ENCODE results near the gene MRPS18A.

The MRPS18A gene

GRCh38 chr6:43716099-43716498 lies 28.5 kb upstream of the MRPS18A start:
- no peaks in the 10 kb centered on the region for H3K36me3 ChIP-seq (ENCODE audit: control insufficient read depth, insufficient read depth, low read length)
- H3K4me3 ChIP-seq (ENCODE audit: low read depth, low read length): no peak overlapping the region
- no peaks in the 10 kb centered on the region for H3K9me3 ChIP-seq (ENCODE audit: control insufficient read depth, insufficient read depth, low read length)
- H3K9ac ChIP-seq (ENCODE audit: low read depth, low read length): no peak overlapping the region
- peaks cover 5% of the 10 kb centered on the region; the same call in 1 of the 2 replicates for H3K4me1 ChIP-seq (ENCODE audit: control insufficient read depth, insufficient read depth, low read length)
- no peaks in the 10 kb centered on the region for H3K27me3 ChIP-seq (ENCODE audit: control insufficient read depth, insufficient read depth, low read length)
- no peak overlapping the region for H3K27ac ChIP-seq (ENCODE audit: low read depth, low read length)

- H3K27ac ChIP-seq (ENCODE audit: low read depth, low read length): no peak overlapping the region
- H3K27me3 ChIP-seq (ENCODE audit: control insufficient read depth, insufficient read depth, low read length): no peaks in the 10 kb centered on the region
- H3K9me3 ChIP-seq (ENCODE audit: control insufficient read depth, insufficient read depth, low read length): no peaks in the 10 kb centered on the region
- H3K9ac ChIP-seq (ENCODE audit: low read depth, low read length): no peak overlapping the region
- H3K4me3 ChIP-seq (ENCODE audit: low read depth, low read length): no peak overlapping the region
- H3K4me1 ChIP-seq (ENCODE audit: control insufficient read depth, insufficient read depth, low read length): peaks cover 5% of the 10 kb centered on the region; the same call in 1 of the 2 replicates
- no peaks in the 10 kb centered on the region for H3K36me3 ChIP-seq (ENCODE audit: control insufficient read depth, insufficient read depth, low read length)
Measured at GRCh38 chr6:43715056-43715788, 27.6 kb upstream of the MRPS18A start.

- peak overlapping the region; percentile 14 for H3K27ac ChIP-seq (ENCODE audit: low read depth, low read length)
- no peaks in the 10 kb centered on the region for H3K36me3 ChIP-seq (ENCODE audit: control insufficient read depth, insufficient read depth, low read length)
- no peaks in the 10 kb centered on the region for H3K27me3 ChIP-seq (ENCODE audit: control insufficient read depth, insufficient read depth, low read length)
- H3K9me3 ChIP-seq (ENCODE audit: control insufficient read depth, insufficient read depth, low read length): no peaks in the 10 kb centered on the region
- H3K4me3 ChIP-seq (ENCODE audit: low read depth, low read length): no peak overlapping the region
- peaks cover 9% of the 10 kb centered on the region for H3K4me1 ChIP-seq (ENCODE audit: control insufficient read depth, insufficient read depth, low read length)
- H3K9ac ChIP-seq (ENCODE audit: low read depth, low read length): no peak overlapping the region
Measured at GRCh38 chr6:43714311-43715055, 26.9 kb upstream of the MRPS18A start.

GRCh38 chr6:43713643-43714310 lies 26.2 kb upstream of the MRPS18A start:
- no peaks in the 10 kb centered on the region for H3K36me3 ChIP-seq (ENCODE audit: control insufficient read depth, insufficient read depth, low read length)
- no peaks in the 10 kb centered on the region for H3K9me3 ChIP-seq (ENCODE audit: control insufficient read depth, insufficient read depth, low read length)
- peaks cover 10% of the 10 kb centered on the region for H3K4me1 ChIP-seq (ENCODE audit: control insufficient read depth, insufficient read depth, low read length)
- no peaks in the 10 kb centered on the region for H3K27me3 ChIP-seq (ENCODE audit: control insufficient read depth, insufficient read depth, low read length)
- H3K4me3 ChIP-seq (ENCODE audit: low read depth, low read length): no peak overlapping the region
- no peak overlapping the region for H3K9ac ChIP-seq (ENCODE audit: low read depth, low read length)
- peak overlapping the region; percentile 14 for H3K27ac ChIP-seq (ENCODE audit: low read depth, low read length)

GRCh38 chr6:43712579-43712978 lies 25.0 kb upstream of the MRPS18A start:
- no peaks in the 10 kb centered on the region for H3K36me3 ChIP-seq (ENCODE audit: control insufficient read depth, insufficient read depth, low read length)
- peaks cover 13% of the 10 kb centered on the region for H3K4me1 ChIP-seq (ENCODE audit: control insufficient read depth, insufficient read depth, low read length)
- no peaks in the 10 kb centered on the region for H3K27me3 ChIP-seq (ENCODE audit: control insufficient read depth, insufficient read depth, low read length)
- H3K27ac ChIP-seq (ENCODE audit: low read depth, low read length): no peak overlapping the region
- H3K9ac ChIP-seq (ENCODE audit: low read depth, low read length): no peak overlapping the region
- no peak overlapping the region for H3K4me3 ChIP-seq (ENCODE audit: low read depth, low read length)
- H3K9me3 ChIP-seq (ENCODE audit: control insufficient read depth, insufficient read depth, low read length): no peaks in the 10 kb centered on the region

GRCh38 chr6:43710576-43710975 lies 23.0 kb upstream of the MRPS18A start:
- Histone ChIP-seq H3K9me3 (ENCODE audit: control insufficient read depth, insufficient read depth, low read length) (no peaks in the 10 kb centered on the region), H3K9ac (ENCODE audit: low read depth, low read length) (no peak overlapping the region), H3K36me3 (ENCODE audit: control insufficient read depth, insufficient read depth, low read length) (no peaks in the 10 kb centered on the region), H3K4me1 (ENCODE audit: control insufficient read depth, insufficient read depth, low read length) (peaks cover 31% of the 10 kb centered on the region), H3K4me3 (ENCODE audit: low read depth, low read length) (no peak overlapping the region), H3K27me3 (ENCODE audit: control insufficient read depth, insufficient read depth, low read length) (no peaks in the 10 kb centered on the region), H3K27ac (ENCODE audit: low read depth, low read length) (no peak overlapping the region)

- Histone ChIP-seq H3K4me3 (ENCODE audit: low read depth, low read length) (no peak overlapping the region), H3K9ac (ENCODE audit: low read depth, low read length) (no peak overlapping the region)
Measured at GRCh38 chr6:43709654-43710303, 22.2 kb upstream of the MRPS18A start.

GRCh38 chr6:43708860-43709653 lies 21.5 kb upstream of the MRPS18A start:
- no peaks in the 10 kb centered on the region for H3K9me3 ChIP-seq (ENCODE audit: control insufficient read depth, insufficient read depth, low read length)
- H3K4me1 ChIP-seq (ENCODE audit: control insufficient read depth, insufficient read depth, low read length): peaks cover 34% of the 10 kb centered on the region
- no peak overlapping the region for H3K9ac ChIP-seq (ENCODE audit: low read depth, low read length)
- no peaks in the 10 kb centered on the region for H3K36me3 ChIP-seq (ENCODE audit: control insufficient read depth, insufficient read depth, low read length)
- H3K27ac ChIP-seq (ENCODE audit: low read depth, low read length): no peak overlapping the region
- H3K27me3 ChIP-seq (ENCODE audit: control insufficient read depth, insufficient read depth, low read length): no peaks in the 10 kb centered on the region
- no peak overlapping the region for H3K4me3 ChIP-seq (ENCODE audit: low read depth, low read length)

More at GRCh38 chr6:43709654-43710303, 22.2 kb upstream of the MRPS18A start:
- H3K27ac ChIP-seq (ENCODE audit: low read depth, low read length): no peak overlapping the region
- H3K36me3 ChIP-seq (ENCODE audit: control insufficient read depth, insufficient read depth, low read length): no peaks in the 10 kb centered on the region
- peaks cover 38% of the 10 kb centered on the region for H3K4me1 ChIP-seq (ENCODE audit: control insufficient read depth, insufficient read depth, low read length)
- no peaks in the 10 kb centered on the region for H3K9me3 ChIP-seq (ENCODE audit: control insufficient read depth, insufficient read depth, low read length)
- H3K27me3 ChIP-seq (ENCODE audit: control insufficient read depth, insufficient read depth, low read length): no peaks in the 10 kb centered on the region

- H3K4me3 ChIP-seq (ENCODE audit: low read depth, low read length): no peak overlapping the region
- peaks cover 41% of the 10 kb centered on the region for H3K4me1 ChIP-seq (ENCODE audit: control insufficient read depth, insufficient read depth, low read length)
- H3K27me3 ChIP-seq (ENCODE audit: control insufficient read depth, insufficient read depth, low read length): no peaks in the 10 kb centered on the region
- peak overlapping the region; percentile 12 for H3K27ac ChIP-seq (ENCODE audit: low read depth, low read length)
- H3K9ac ChIP-seq (ENCODE audit: low read depth, low read length): no peak overlapping the region
- no peaks in the 10 kb centered on the region for H3K9me3 ChIP-seq (ENCODE audit: control insufficient read depth, insufficient read depth, low read length)
- H3K36me3 ChIP-seq (ENCODE audit: control insufficient read depth, insufficient read depth, low read length): no peaks in the 10 kb centered on the region
Measured at GRCh38 chr6:43707767-43708166, 20.2 kb upstream of the MRPS18A start.

- Histone ChIP-seq H3K27me3 (ENCODE audit: control insufficient read depth, insufficient read depth, low read length) (no peaks in the 10 kb centered on the region), H3K4me1 (ENCODE audit: control insufficient read depth, insufficient read depth, low read length) (peaks cover 44% of the 10 kb centered on the region), H3K27ac (ENCODE audit: low read depth, low read length) (peak overlapping the region; percentile 12), H3K9me3 (ENCODE audit: control insufficient read depth, insufficient read depth, low read length) (no peaks in the 10 kb centered on the region), H3K4me3 (ENCODE audit: low read depth, low read length) (no peak overlapping the region), H3K9ac (ENCODE audit: low read depth, low read length) (no peak overlapping the region), H3K36me3 (ENCODE audit: control insufficient read depth, insufficient read depth, low read length) (no peaks in the 10 kb centered on the region)
Measured at GRCh38 chr6:43707269-43707668, 19.7 kb upstream of the MRPS18A start.

Data from HUES48 (cell line).